ENCODE results near the gene LPAR3. TPM values are rescaled to one million over a fixed set of nuclear protein-coding genes. Genes with fewer than 3 reads are reported as not detected.

LPAR3 gene
- total RNA-seq, 8 experiments from 2014 or later = 0.11 to 0.76 (median 0.45) TPM; not detected in 2

DNA sequence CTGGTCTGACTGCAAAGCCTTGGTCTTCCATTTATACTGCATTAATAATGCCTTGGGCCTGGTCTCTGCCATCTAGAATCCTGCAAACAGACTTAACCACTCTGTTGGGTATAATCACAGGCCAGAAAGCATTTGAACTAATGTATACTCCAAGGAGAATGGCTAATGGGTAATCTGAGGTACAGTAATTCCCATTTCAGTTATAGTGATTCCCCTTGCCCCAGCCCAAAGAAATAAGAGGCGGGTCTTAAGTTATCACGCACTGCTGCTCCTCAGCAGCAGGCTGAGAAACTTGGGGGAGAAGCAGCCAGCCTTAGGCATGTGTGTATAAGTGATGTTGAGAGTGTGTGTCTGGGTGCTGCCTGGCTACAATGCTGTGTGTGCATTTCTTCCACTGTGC lies 2.4 kb downstream of the LPAR3 start:
- Histone ChIP-seq H3K27ac (no peak overlapping the region), H3K4me1 (replicated peaks in 1 of 2) (peaks cover 0 to 3% of the 10 kb centered on the region in 2 donors), H3K4me3 (no peak overlapping the region)
- 50 to 100% (median 94%) methylated on average over 1 to 2 of the region's 2 CpGs; no CpG with 5 or more reads in 3 of the 10 experiments for WGBS, 10 experiments
- in situ Hi-C loops (cut with MboI; ENCODE audit: low pct_unique_long_range_greater_than_20kb in 2 of 9, low sequenced_read_pairs in 9 of 9, unreplicated experiment in 9 of 9) = no loop called here
- ATAC-seq (replicated peaks in 6 of 8) = no peak

DNA sequence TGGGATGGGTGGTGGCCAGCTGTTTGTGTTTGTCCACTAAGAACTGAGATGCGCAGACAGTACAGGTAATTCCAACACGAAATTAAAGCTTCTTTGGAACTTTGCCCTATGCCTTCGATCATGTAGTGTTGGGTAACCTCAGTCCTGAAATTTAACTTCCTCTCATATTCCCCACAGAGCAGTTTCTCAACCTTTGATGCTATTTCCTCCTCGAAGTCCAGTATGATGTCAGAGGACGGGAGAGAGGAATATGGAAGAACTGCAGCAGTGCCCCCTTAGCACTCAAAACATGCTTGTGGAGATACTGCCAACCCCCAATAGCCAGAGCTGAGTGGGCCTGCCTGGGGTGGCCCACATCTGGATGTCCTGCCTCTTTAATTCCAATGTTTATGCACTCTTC lies 3.6 kb downstream of the LPAR3 start:
- no peak overlapping the region for H3K4me3 ChIP-seq
- in situ Hi-C loops (cut with MboI; ENCODE audit: low pct_unique_long_range_greater_than_20kb in 2 of 9, low sequenced_read_pairs in 9 of 9, unreplicated experiment in 9 of 9) = no loop called here
- WGBS, 10 experiments = 29 to 100% (median 67%) methylated on average over 1 to 5 of the region's 5 CpGs; no CpG with 5 or more reads in 1 of the 10 experiments
- H3K4me1 ChIP-seq (replicated peaks in 1 of 2) = peaks cover 0 to 3% of the 10 kb centered on the region in 2 donors
- ATAC-seq (replicated peaks in 6 of 8) = no peak
- no peak overlapping the region for H3K27ac ChIP-seq

GRCh38 chr1:84888753-84889152 lies 4.3 kb downstream of the LPAR3 start:
- Histone ChIP-seq H3K4me1 (replicated peaks in 1 of 2) (peaks cover 0 to 3% of the 10 kb centered on the region in 2 donors), H3K4me3 (no peak overlapping the region), H3K27ac (no peak overlapping the region)
- no peak for ATAC-seq (replicated peaks in 6 of 8)
- in situ Hi-C loops (cut with MboI; ENCODE audit: low pct_unique_long_range_greater_than_20kb in 2 of 9, low sequenced_read_pairs in 9 of 9, unreplicated experiment in 9 of 9) = no loop called here

GRCh38 chr1:84887261-84887934 lies 5.6 kb downstream of the LPAR3 start:
- Histone ChIP-seq H3K27ac (no peak overlapping the region), H3K4me3 (no peak overlapping the region), H3K4me1 (replicated peaks in 1 of 2) (peaks cover 0 to 2% of the 10 kb centered on the region in 2 donors)
- no peak for ATAC-seq (replicated peaks in 6 of 8)
- 33 to 98% (median 70%) methylated on average over 1 to 4 of the region's 4 CpGs for WGBS, 10 experiments
- in situ Hi-C loops (cut with MboI; ENCODE audit: low pct_unique_long_range_greater_than_20kb in 2 of 9, low sequenced_read_pairs in 9 of 9, unreplicated experiment in 9 of 9) = no loop called here

- in situ Hi-C loops (cut with MboI; ENCODE audit: low pct_unique_long_range_greater_than_20kb in 2 of 9, low sequenced_read_pairs in 9 of 9, unreplicated experiment in 9 of 9) = no loop called here
- H3K27ac ChIP-seq = no peak overlapping the region
- no peaks in the 10 kb centered on the region for H3K4me1 ChIP-seq (replicated peaks in 1 of 2)
- WGBS, 10 experiments = 9 to 84% (median 70%) methylated on average over 1 to 2 of the region's 2 CpGs; no CpG with 5 or more reads in 2 of the 10 experiments
- H3K4me3 ChIP-seq = no peak overlapping the region
- ATAC-seq (replicated peaks in 6 of 8) = no peak
Measured at GRCh38 chr1:84885469-84885868, 7.5 kb downstream of the LPAR3 start.

DNA sequence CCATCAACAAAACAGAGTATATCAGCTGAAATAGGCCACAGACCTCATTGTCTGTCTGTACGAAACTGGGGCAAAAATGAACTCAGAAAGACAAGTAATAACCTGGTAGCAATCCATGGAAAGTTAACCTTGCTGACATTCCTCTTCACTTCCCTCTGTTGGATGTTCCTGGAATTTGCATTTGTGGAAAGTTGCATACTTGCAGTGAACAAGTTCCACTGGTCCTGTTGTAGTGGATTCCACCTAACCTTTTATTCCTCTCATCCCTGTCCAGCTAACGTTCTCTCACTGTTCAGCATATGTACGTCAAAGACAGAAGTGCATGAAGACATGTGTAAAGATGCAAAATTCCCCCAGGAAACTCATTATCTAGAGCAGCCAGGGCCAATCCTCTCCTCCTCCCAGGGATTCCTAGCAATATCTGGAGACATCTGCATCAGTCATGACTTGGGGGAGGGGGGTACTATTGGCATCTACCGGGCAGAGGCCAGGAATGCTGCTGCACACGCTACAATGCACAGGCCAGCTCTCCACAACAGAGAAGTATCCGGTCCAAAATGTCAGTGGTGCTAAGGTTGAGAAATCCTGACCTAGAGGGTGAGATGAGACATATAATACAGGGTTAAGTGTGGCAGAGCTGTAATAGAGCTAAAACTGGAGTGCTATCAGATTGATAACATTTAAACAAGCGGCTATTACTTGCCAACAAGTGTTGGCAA lies 8.2 kb downstream of the LPAR3 start:
- ATAC-seq (replicated peaks in 6 of 8) = peak in 1 of 8 experiments; percentile 25
- Histone ChIP-seq H3K4me1 (replicated peaks in 1 of 2) (no peaks in the 10 kb centered on the region), H3K27ac (no peak overlapping the region), H3K4me3 (no peak overlapping the region)
- WGBS, 10 experiments = 33 to 100% (median 72%) methylated on average over 1 to 7 of the region's 7 CpGs; no CpG with 5 or more reads in 1 of the 10 experiments
- in situ Hi-C loops (cut with MboI; ENCODE audit: low pct_unique_long_range_greater_than_20kb in 2 of 9, low sequenced_read_pairs in 9 of 9, unreplicated experiment in 9 of 9) = no loop called here

DNA sequence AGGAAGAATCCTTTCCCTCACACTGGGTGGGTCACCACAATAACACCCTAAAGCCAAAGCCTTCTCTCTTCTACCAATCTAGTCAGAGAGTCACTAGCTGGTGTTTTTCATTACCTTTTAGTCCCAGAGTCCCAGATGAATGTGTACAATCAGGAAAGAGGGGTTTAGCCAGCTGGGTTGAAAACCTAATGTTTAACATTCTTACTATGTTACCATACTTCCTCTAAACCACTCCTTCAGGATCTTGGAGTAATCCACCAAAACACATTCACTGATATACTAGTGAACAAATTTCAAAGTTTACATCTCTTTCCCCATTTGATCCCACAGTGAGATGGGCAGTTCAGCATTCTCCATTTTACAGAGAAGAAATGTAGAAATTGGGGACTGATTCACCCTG lies 9.7 kb downstream of the LPAR3 start:
- no peak for ATAC-seq (replicated peaks in 6 of 8)
- H3K4me3 ChIP-seq = no peak overlapping the region
- no peaks in the 10 kb centered on the region for H3K4me1 ChIP-seq (replicated peaks in 1 of 2)
- H3K27ac ChIP-seq = no peak overlapping the region
- in situ Hi-C loops (cut with MboI; ENCODE audit: low pct_unique_long_range_greater_than_20kb in 2 of 9, low sequenced_read_pairs in 9 of 9, unreplicated experiment in 9 of 9) = no loop called here

DNA sequence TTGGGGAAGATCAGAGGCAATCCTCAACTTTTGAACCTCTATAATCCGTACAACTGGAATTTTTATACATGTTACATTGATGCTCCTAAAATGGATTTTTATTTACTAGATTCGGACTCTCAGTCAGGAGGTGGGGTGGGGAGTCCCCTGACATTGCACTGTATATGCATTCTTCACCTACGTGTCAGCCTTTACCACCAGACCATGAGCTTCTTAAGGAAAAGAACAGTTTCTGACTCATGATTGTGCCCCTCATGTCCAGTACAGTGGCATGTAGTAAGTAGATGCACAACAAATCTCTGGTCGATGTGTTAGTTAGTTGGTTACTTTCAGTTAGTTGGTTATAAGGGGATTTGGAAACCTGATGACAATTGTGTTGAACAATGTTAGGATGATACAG lies 15.4 kb downstream of the LPAR3 start:
- H3K4me1 ChIP-seq (replicated peaks in 1 of 2) = no peaks in the 10 kb centered on the region
- WGBS, 10 experiments = 50 to 100% (median 87%) methylated on average over 1 to 4 of the region's 4 CpGs; no CpG with 5 or more reads in 2 of the 10 experiments
- no peak for ATAC-seq (replicated peaks in 6 of 8)
- no peak overlapping the region for H3K27ac ChIP-seq
- no peak overlapping the region for H3K4me3 ChIP-seq
- in situ Hi-C loops (cut with MboI; ENCODE audit: low pct_unique_long_range_greater_than_20kb in 2 of 9, low sequenced_read_pairs in 9 of 9, unreplicated experiment in 9 of 9) = no loop called here

GRCh38 chr1:84876353-84876752 lies 16.7 kb downstream of the LPAR3 start:
- Histone ChIP-seq H3K4me3 (no peak overlapping the region), H3K4me1 (replicated peaks in 1 of 2) (no peaks in the 10 kb centered on the region), H3K27ac (no peak overlapping the region)
- no peak for ATAC-seq (replicated peaks in 6 of 8)
- WGBS, 10 experiments = 60 to 100% (median 93%) methylated on average over 3 to 5 of the region's 5 CpGs; no CpG with 5 or more reads in 3 of the 10 experiments
- in situ Hi-C loops (cut with MboI; ENCODE audit: low pct_unique_long_range_greater_than_20kb in 2 of 9, low sequenced_read_pairs in 9 of 9, unreplicated experiment in 9 of 9) = no loop called here

DNA sequence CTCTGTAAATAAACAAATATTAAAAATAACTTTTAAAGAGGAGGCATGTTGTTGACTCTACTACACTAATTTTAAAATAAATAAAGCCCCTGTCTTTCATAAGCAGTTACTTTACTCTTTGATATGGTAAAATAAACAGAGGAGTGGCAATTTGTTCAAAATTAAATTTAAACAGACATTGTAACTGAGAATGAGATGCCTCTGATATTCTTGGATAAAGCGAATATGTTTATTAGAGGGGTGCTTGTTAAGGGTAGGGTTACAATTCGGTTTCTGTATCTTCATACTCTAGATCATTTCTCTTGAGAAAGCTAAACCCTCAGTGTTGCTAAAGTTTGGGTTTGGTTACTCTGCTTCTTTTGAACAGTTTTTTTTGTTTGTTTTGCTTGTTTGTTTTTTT lies 19.6 kb downstream of the LPAR3 start:
- Histone ChIP-seq H3K4me1 (replicated peaks in 1 of 2) (no peaks in the 10 kb centered on the region), H3K27ac (no peak overlapping the region)
- no peak for ATAC-seq (replicated peaks in 6 of 8)

GRCh38 chr1:84872696-84873355 lies 20.2 kb downstream of the LPAR3 start:
- H3K4me3 ChIP-seq = no peak overlapping the region
- H3K4me1 ChIP-seq (replicated peaks in 1 of 2) = no peaks in the 10 kb centered on the region
- in situ Hi-C loops (cut with MboI; ENCODE audit: low pct_unique_long_range_greater_than_20kb in 2 of 9, low sequenced_read_pairs in 9 of 9, unreplicated experiment in 9 of 9) = no loop called here
- H3K27ac ChIP-seq = no peak overlapping the region
- ATAC-seq (replicated peaks in 6 of 8) = no peak
- WGBS, 10 experiments = 60 to 96% (median 82%) methylated on average over 4 to 9 of the region's 9 CpGs

More for the DNA sequence above, 19.6 kb downstream of the LPAR3 start:
- in situ Hi-C loops (cut with MboI; ENCODE audit: low pct_unique_long_range_greater_than_20kb in 2 of 9, low sequenced_read_pairs in 9 of 9, unreplicated experiment in 9 of 9) = no loop called here
- WGBS, 10 experiments = 61 to 100% (median 89%) methylated on average over 1 to 2 of the region's 2 CpGs; no CpG with 5 or more reads in 2 of the 10 experiments
- H3K4me3 ChIP-seq = no peak overlapping the region

- H3K4me3 ChIP-seq = no peak overlapping the region
- no peak overlapping the region for H3K27ac ChIP-seq
- ATAC-seq (replicated peaks in 6 of 8) = no peak
- in situ Hi-C loops (cut with MboI; ENCODE audit: low pct_unique_long_range_greater_than_20kb in 2 of 9, low sequenced_read_pairs in 9 of 9, unreplicated experiment in 9 of 9) = no loop called here
- no peaks in the 10 kb centered on the region for H3K4me1 ChIP-seq (replicated peaks in 1 of 2)
Measured at GRCh38 chr1:84871181-84871580, 21.8 kb downstream of the LPAR3 start.

GRCh38 chr1:84870591-84870990 lies 22.4 kb downstream of the LPAR3 start:
- in situ Hi-C loops (cut with MboI; ENCODE audit: low pct_unique_long_range_greater_than_20kb in 2 of 9, low sequenced_read_pairs in 9 of 9, unreplicated experiment in 9 of 9) = no loop called here
- ATAC-seq (replicated peaks in 6 of 8) = no peak
- H3K4me3 ChIP-seq = no peak overlapping the region
- no peaks in the 10 kb centered on the region for H3K4me1 ChIP-seq (replicated peaks in 1 of 2)
- 20 to 100% (median 67%) methylated on average over 1 to 2 of the region's 2 CpGs; no CpG with 5 or more reads in 3 of the 10 experiments for WGBS, 10 experiments
- no peak overlapping the region for H3K27ac ChIP-seq
